Activated CD4-positive, alpha-beta T cell treated with anti-CD3 and anti-CD28 coated beads, Interleukin-2, amount 50 U/mL, for 1 hour (primary cell): ENCODE results near the gene PKIB.
"Not testable (repeated sequence)": the region's sequence is repeated elsewhere in the genome, so short reads cannot be mapped to it uniquely, and the experiment has no call there.

Source experiments
- DNase-seq: peaks from one replicate; pipeline ENCODE4 v3.0.0-alpha.2; 2020

PKIB gene, protein sequence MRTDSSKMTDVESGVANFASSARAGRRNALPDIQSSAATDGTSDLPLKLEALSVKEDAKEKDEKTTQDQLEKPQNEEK

DNA sequence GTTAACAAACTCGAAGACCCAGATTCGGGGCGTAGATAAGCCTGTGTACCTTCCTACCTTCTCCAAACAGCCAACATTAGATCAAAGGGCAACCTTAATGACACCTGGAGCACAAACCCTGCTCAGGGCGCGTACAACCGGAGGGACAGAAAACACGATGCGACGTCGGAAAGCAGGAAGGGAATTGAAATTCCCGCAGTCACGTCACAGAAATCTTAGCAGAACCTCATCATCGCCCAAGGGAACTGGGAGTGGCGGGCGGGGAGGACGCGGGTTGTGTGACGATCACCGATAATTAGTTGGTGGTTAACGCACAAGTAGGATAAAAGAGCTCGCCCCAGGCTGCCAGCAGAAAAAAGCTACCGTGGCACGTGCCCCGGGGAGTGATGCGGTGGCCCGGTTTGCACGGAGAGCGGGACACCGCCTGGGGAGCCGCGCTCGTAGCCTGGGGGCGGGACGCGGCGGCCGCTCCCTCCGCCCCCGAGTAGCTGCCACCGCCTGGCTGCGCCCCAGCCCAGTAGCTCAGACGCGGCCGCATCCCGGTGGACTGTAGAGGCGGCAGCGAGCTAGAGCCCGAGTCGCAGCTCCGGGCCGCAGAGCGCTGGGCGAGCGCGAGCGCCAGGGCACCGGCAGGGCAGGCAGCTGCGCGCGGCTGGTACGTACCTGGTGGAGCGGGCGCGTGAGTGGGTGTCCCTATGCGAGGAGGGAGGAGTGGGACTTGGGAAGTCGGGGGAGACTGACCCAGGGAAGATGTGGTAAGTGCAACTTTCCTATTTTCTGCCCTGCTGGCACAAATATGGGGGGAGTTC lies at the start of gene PKIB:
TSS of gene PKIB (plus strand) at position 525 of the 809 bp plus-strand sequence. CDS start 107,390 bp downstream, outside the sequence.
- peak; percentile 35 for DNase-seq

DNA sequence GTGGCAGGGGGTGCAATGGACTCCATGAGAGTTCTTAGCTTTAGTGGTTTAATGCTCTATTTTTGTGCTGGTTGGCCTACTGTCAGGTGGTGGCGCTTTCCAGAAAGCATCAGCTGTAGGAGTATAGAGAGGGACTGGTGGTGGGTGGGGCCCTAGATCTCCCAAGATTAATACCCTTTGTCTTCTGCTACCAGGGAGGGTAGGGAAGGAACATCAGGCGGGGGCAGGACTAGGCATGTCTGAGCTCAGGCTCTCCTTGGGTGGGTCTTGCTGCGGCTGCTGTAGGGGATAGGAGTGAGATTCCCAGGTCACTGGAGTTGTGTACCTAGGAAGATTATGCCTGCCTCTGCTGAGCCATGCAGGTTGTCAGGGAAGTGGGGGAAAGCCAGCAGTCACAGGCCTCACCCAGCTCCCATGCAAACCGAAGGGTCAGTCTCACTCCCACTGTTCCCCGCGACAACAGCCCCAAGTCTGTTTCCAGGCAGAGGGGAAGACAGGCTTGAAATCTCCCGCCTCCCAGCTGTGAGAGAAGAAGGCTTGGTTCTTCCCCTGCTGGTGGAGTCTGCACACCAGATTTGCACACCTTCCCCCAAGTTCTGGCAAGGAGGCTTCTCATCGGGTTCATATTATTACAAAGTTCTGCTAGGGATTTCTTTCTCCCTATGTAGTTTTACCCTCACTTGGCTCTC lies 46.7 kb upstream of the PKIB start:
- no peak for DNase-seq

DNA sequence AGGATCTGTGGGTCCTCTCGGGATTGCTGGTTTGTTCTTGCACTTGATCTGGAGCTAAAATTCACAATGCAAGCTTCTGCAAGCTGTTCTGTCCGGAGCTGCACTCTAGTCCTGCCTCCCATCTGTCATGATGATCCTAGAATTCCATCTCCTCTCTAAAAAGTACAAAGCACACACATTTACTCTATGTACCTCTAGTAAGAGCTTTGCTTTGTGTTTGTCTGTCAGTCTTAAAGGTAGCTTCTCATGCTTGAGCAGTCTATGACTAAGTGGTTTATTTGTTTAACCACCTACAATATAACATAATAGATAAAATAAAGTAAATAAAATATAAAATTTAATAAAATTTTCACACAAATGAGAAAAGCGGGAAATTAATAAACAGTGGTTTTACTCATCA lies 46.0 kb upstream of the PKIB start:
- DNase-seq, result no peak

DNA sequence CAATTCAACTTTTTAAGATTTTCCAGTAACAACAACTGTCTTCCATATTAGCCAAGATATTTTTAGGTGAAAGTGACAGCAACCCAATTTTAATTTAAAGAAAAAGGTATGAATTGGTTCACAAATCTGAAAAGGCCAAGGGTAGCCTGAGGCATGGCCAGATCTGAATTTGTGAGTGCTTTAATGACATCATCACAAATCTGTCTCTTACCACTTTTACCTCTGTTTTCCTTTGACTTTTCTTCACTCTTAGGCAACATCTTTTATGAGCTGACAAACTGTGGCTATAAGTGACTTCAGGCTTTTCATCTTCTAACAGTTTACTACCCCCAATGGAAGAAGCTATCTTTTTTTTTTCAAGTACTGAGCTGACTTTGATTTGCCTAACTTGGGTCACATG lies 44.5 kb upstream of the PKIB start:
- DNase-seq, result no peak

DNA sequence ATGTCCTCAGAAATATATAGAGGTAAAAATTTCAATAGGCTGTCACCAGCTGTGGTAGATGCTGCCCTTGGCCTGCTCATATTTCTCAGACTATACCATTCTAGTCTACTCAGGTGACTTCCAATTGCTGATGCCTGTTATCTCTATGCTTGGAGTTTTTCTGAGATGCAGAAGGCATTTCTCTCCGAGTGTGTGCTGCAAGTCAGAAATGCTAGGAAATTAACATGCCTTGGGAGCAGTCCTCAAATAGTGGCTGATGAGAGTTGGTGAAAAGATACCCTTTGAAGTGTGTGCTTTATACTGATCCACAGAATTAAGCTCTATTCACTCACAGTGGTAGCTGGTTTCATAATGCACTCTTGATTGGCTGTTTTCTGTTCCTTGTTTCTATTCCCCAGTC lies 43.2 kb upstream of the PKIB start:
- DNase-seq, result no peak

DNA sequence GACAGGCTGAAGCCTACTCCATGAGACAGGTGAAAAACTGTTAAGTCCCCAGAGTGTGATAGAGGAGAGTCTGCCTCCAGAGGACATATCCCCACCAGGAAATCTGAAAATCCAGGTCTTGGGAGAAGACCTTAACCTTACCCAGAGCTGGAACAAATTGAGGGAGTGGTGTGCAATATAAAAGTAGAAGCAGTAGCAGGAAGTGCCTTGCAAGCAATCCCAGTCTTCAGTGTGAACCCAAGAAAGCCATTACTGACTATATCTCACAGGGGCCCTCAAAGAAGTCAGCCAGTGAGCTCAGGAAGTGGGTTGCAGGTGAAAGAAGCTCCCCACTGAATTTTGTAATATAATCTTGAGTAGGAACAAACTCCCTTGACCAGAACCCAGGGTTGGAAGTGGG lies 41.9 kb upstream of the PKIB start:
- no peak for DNase-seq

DNA sequence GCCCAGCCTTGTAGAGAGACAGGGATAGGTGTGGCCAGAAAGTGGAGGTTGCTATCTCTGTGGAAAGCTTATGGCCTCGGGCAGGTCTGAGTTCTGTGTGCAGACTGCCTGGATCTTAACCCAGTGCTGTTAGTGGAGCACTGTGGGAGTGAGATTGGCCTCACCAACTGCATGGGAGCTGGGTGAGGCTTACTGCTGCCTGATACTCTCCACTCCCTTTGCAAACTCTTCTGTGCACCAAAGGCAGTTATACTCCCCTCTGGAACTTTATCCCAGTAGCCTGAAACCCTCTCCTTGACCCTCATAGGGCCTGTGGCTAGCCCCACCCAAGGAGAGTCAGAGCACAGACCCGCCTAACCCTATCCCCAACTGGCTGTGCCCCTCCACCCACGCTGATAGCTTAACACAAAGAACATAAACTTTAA lies 41.4 kb upstream of the PKIB start:
- no peak for DNase-seq

DNA sequence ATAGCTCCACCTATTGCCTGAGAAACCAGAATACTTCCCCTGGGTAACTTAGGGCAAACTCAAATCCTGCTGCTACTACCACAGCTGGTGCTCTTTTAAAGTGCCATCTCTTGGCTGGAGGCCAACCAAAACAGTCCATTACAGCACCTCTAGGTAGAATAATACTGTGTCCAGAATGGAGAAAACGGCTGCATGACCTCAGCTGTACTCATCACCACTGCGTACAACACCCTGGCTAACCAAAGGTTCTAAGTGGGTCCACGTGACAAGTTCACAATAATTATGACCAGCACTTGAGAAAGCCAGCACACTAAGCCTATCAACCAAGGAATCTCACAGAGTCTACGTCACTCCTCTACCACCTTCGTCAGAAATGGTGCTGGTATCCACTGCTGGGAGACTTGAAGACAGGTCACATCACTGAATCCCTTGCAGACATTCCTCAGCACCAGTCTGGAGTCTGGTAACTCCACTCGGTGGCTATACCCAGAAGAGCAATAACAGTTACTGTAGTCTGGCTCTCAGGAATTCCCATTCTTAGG lies 40.9 kb upstream of the PKIB start:
- DNase-seq, result no peak

DNA sequence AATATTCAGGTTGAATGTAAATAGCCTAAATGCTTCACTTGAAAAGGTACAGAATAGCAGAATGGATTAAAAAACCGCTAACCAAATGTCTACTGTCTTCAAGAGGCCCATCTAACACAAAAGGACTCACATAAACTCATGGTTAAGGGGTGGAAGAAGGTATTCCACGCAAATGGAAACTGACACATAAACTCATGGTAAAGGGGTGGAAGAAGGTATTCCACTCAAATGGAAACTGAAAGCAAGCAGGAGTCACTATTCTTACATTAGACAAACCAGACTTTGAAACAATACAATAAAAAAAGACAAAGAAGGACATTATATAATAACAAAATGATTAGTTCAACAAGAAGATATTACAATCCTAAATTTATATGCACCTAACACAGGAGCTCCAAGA lies 38.3 kb upstream of the PKIB start:
- no peak for DNase-seq

DNA sequence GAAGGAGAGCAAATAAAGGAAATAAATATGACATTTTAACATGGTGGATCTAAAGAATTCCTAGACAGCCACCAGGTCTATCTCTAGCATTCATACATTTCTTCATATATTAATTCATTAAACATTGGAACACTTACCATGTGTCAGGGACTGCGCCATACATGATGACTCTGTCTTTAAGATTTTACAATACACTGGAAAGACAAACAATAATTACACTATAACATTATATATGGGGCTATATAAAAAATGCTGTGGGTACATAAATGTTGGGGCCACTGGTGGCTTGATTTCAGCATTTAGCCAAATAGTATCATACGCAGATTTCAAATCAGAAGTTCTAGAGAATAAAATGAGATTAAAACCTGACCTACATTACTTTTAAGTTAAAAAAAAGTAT lies 33.3 kb upstream of the PKIB start:
- no peak for DNase-seq

DNA sequence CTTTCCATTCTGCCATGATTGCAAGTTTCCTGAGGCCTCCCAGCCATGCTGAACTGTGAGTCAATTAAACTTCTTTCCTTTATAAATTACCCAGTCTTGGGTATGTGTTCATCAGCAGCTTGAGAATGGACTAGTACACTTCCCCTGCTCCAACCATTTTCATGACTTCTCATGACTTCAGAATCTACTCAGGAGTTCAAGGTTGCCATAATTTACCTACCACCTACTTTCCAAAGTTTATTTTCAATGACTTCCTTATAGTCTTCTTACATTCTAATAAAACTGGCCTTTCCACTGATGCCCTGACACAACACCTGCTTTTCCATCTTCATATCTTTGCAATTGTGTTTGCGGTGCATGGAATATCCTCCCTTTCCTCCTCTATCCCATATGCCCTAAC lies 31.2 kb upstream of the PKIB start:
- no peak for DNase-seq

DNA sequence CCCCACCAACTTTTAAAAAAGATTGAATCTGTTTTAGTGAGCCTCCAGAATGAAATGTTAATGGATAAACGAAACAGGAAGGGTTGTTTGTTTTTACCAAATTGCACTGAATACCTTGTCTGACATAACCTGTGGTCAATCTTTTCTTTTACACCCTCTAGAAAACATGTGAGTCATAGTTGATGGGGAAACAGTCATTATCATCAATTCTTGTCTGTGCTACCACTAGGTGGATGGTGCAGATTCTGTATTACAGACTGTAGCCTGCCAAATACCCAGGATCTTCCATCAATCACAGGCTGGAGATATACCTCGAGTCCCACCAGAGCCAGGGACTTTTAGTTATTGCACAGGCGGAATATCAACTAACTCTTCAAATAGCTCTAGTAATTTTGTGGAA lies 29.5 kb upstream of the PKIB start:
- no peak for DNase-seq

DNA sequence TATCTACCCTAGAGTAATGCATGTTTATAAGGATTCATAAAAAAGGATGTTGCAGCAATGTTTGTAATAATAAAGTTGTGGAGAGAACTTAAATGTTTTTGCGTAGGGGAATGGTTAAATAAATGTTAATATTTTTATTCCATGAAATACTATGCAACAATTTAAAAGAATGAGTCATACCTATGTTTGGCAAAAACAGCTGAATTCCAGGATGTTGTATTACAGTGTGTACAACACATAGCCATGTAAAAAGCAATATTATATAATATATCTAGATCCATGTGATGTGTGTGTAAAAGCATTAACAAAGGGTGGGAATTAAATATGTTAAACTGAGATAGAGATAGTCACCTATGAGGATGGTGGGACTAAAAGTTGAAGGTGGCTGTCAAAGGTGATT lies 21.1 kb upstream of the PKIB start:
- no peak for DNase-seq

DNA sequence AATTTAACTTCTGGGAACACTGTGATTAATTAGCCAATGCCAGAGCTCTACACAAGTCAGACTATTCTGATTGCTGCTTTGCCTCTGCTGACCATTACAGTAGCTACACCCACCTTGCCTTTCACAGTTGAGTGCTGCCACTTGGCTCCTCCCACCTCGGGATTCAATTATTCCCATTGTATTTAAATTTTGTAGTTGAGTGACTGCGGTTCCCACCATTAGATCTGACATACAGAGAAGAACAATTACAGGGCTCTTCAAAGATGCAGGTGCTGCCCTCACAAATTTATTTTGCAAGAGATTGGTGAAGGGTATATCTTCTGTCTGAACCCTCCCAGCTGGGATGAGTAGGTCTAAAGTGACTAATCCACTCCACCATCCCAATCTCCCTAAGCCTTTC lies 11.9 kb upstream of the PKIB start:
- not testable (repeated sequence) for DNase-seq

DNA sequence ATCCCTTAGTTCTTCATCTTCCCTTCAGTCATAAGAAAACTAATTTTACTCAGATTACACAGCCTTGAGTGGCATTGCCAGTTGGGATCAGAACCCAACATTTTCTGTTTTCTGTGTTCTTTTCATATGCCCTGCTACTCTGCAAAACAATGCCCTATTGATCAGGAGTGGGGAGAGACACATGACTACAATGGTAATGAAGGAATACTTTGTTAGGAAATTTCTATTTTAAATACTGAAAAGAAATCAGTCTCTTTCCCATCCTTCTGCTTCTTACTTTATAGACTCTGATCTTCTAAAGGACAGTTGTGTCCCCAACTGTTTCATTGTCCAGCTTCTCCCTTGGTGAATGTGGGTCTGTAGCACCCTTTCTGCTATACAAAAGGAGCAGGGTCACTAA lies 5.5 kb upstream of the PKIB start:
- DNase-seq, result no peak

DNA sequence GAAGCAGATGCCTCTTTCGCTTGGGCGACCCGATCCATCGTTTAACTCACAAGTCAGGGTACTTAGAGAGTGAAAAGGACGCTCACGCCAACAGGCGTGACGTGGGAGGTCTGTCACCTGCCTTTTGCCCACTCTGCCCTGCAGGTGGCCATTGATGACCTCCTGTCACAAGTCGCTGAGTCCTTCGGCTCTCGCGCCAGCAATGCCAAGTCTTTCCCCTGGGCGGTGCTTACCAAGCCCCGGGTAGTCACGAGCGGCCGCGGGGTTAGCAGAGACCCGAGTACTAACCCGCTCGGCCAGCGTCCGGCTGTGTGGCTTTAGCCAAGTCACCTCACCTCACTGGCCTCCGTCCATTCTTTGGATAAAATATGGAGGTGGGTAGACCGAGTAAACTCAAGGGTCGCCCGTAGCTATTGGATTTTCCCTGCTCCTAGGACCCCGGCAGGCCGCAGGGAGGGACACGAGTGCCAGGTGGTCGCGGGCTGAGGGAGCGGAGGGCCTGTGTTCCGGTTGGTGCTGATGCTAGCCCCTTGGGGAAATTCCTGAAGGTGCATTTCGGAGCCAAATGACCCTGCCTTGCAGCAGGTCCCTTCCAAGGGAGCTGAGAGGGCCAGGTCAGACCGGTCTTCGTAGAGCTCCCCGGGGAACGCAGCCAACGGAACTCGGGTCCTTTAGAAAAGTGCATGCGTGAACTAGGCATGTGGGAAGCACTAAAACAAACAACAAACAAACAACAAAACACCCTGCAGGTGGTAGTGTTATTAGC lies 668 bp downstream of the PKIB start:
- DNase-seq, result no peak

DNA sequence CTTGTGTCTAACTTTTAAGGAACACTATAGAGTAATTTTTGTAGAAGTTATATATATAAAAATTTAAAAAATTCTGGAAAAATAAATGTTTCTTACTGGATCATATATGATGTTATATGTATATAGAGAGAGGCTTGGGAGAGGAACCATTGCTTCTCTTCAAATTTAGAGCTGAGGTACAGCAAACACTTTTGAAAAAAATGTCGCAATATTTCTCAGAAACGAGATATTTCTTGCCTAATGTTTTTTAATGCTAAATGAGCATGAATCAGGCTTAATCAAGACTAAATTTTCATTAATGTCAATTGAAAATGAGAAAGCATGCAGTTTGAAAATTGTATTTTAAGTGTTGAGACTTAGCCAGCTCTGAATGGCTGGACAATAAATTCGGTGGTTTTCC lies 2.6 kb downstream of the PKIB start:
- DNase-seq, result no peak

DNA sequence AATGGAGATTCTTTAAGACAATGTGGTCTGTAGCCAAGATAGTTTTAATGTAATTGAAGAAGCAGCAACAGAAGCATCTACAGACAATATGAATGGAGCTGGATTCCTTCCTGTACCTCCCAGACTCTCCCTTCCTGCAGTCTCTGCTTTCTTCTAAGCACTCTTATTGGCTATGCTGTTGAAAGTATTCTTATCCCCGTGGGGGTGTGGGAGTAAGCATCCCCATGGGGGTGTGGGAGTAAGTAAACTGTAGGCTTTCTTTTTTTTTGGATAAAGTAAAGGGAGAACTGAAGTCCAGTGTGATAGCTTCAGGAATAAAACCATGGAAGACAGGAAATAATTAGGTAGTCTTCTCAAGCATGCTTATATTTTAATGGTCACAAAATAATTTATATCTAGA lies 4.1 kb downstream of the PKIB start:
- DNase-seq, result no peak

DNA sequence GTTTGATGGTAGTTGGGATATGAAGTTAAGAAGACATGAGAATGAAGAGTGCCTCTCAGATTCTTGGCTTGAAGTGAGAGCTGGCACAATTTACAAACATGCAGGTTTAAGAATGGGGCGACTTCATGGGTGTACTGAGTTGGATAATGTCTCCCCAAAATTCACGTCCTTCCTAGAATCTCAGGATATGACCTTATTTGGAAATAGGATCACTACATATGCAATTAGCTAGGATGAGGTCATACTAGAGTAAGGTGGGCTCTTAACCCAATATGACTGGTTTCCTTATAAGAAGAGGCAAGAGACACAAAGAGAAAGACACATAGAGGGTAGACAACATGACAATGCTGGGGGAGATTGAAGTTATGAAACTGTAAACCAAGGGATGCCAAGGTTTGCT lies 5.2 kb downstream of the PKIB start:
- no peak for DNase-seq

DNA sequence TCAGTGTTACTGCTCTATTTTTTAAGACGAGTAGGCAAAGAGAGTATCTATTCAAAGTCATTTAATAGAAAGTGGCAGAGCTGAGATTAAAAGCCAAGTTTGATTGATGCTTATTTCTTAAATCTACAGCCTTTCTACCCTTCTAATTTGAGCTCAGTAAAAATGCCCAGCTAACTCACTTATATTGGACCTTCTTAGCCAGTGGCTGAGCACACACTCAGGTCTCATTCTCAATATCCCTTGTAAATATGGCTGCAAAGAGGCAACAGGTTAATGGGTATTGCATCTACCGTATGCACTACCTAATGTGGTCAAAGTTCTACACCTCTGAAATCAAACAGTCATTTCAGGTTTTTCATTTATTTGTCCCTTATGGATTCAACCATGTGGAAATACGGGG lies 6.7 kb downstream of the PKIB start:
- DNase-seq, result no peak

DNA sequence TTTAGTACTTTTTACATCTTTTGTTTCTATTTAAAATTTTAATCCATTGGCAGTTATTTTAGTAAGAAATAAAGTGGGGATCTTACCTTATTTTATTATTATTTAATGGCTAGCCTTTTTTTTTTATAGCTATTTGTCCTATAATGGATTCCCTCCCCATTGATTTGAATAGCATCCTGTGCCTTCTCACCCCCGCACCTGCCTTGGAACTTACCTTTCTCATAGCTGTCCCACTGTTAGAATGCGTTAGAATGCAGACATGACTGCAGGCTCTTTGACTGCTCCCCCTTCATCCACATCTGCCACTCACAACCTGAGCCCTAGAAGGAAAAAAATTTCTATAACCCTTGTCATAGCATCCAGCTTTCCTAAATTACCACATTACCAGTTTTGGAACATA lies 9.1 kb downstream of the PKIB start:
- DNase-seq, result no peak

DNA sequence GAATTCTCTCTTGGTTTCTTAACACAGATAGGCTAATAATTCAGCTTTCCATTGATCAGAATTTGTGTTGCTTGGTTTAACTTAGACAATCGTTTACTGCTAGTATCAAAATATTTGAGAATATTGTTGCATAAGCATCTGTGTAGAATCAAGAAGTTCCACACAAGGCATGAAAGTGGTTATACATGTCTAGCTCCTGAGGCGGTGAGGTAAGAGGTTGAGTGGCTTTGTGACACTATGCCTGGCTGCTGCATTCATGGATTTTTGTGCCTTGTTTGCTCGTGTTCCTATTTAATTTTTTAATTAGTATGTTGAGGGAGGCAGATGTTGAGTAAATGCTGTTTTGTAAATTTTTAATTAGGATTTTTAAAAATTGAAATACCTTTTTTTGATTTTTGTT lies 10.2 kb downstream of the PKIB start:
- no peak for DNase-seq

DNA sequence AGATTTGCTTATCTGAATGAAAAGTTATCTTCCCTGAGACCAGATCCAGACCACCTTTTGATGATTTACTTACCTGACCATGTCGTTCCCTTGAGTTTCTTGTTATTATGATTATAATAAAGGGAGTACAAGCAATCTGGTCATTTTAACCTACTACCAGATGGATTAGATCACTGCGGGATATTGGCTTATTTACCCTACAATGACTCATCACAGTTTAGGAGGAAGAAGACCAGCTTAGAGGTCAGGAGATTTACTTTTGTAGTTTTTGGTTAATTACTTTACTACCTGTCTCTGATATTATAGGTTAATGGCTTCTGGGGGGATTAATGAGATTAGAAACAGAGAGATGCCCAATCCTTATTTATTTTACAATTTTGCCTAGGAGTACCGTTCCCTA lies 10.7 kb downstream of the PKIB start:
- DNase-seq, result no peak
